Astrocyte of the cerebellum (primary cell): ENCODE measurements around the gene PKD1L1.
"Not testable (repeated sequence)": the region's sequence is repeated elsewhere in the genome, so short reads cannot be mapped to it uniquely, and the experiment has no call there.

Experiments used
- DNase-seq: peaks from one replicate; pipeline ENCODE4 v3.0.0-alpha.2; 2011; ENCODE audit warnings: low read depth
- H3K4me3 ChIP-seq: 2 replicates; pipeline ENCODE4 v1.5.1; 2011; ENCODE audit warnings: mild to moderate bottlenecking, low read depth, low read length, moderate library complexity
- CTCF ChIP-seq: IDR thresholded peaks from 2 replicates; pipeline ENCODE4 v1.5.1; 2012; ENCODE audit warnings: low read length, low read depth, moderate library complexity, mild to moderate bottlenecking; ENCODE audit errors: missing control alignments
- in situ Hi-C: cut with HindIII; loops from 2 replicates; pipeline ENCODE4 v1.10.0; 2017; ENCODE audit warnings: low sequenced_read_pairs

Gene PKD1L1

GRCh38 chr7:47948141-47948790 lies at the start of gene PKD1L1:
Gene PKD1L1 (minus strand): TSS chr7:47948466. CDS start chr7:47948440, 26 bp downstream.
- no peak for TF ChIP-seq CTCF
- in situ Hi-C loops, result no loop called here
- H3K4me3 ChIP-seq, result no peak within 1 kb of the TSS
- no peak for DNase-seq

DNA sequence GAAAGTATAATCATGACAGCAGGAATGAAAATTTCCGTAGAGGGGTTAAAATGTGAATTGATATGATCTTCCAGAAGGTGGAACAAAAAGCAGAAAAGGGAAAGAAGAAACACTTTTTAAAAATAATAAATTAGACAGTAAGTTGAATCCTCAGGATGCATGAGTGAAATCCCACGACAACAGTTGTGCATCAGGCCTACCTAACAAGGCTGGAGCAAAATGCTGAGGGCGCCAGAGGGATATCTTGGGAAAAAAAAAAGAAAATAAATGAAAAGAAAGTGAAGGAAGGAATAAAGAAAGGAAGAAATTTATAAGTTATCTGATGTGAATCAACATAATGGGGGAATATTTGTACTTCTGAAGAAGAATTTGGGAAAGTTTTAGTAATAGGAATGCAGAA lies 44.2 kb upstream of the PKD1L1 start:
- H3K4me3 ChIP-seq, result no peak overlapping the region
- in situ Hi-C loops, result loop anchor here (25.0 kb wide), 1 partner anchor 120 kb away; no protein-coding TSS in a partner anchor

GRCh38 chr7:47991741-47992311 lies 43.6 kb upstream of the PKD1L1 start:
- peak; percentile 81 for TF ChIP-seq CTCF
- H3K4me3 ChIP-seq, result peak overlapping the region; percentile 44
- in situ Hi-C loops, result loop anchor here (25.0 kb wide), 1 partner anchor 120 kb away; no protein-coding TSS in a partner anchor
- peak; percentile 36 for DNase-seq

More for the DNA sequence above, 44.2 kb upstream of the PKD1L1 start:
- no peak for DNase-seq
- no peak for TF ChIP-seq CTCF

GRCh38 chr7:47991270-47991669 lies 43.0 kb upstream of the PKD1L1 start:
- H3K4me3 ChIP-seq, result no peak overlapping the region
- no peak for DNase-seq
- no peak for TF ChIP-seq CTCF
- in situ Hi-C loops, result loop anchor here (25.0 kb wide), 1 partner anchor 121 kb away; no protein-coding TSS in a partner anchor

- TF ChIP-seq CTCF, result no peak
- no peak for DNase-seq
- in situ Hi-C loops, result loop anchor here (25.0 kb wide), 1 partner anchor 122 kb away; no protein-coding TSS in a partner anchor
Observed at GRCh38 chr7:47990592-47990991, 42.3 kb upstream of the PKD1L1 start.

GRCh38 chr7:47989607-47990400 lies 41.5 kb upstream of the PKD1L1 start:
- in situ Hi-C loops, result loop anchor here (25.0 kb wide), 1 partner anchor 122 kb away; no protein-coding TSS in a partner anchor
- DNase-seq, H3K4me3 ChIP-seq: not testable (repeated sequence)

More at GRCh38 chr7:47990592-47990991, 42.3 kb upstream of the PKD1L1 start:
- no peak overlapping the region for H3K4me3 ChIP-seq
